ENCODE results near the gene MRC1. TPM values are rescaled to one million over a fixed set of nuclear protein-coding genes. Genes with fewer than 3 reads are reported as not detected.

MRC1 gene
- total RNA-seq, 1 donor from 2014 or later, result 0.07 TPM

- FAIRE-seq, result no peak
- DNase-seq (ENCODE audit: low read depth), result no peak
Observed at GRCh38 chr10:17790651-17791050, 18.5 kb upstream of the MRC1 start.

GRCh38 chr10:17792991-17793390 lies 16.2 kb upstream of the MRC1 start:
- DNase-seq (ENCODE audit: low read depth) (no peak), FAIRE-seq (no peak)
- Histone ChIP-seq H3K4me1 (ENCODE audit: insufficient read depth, low read length) (peaks cover 4% of the 10 kb centered on the region), H3K36me3 (ENCODE audit: insufficient read depth, low read length) (no peaks in the 10 kb centered on the region), H3K27ac (ENCODE audit: low read depth, low read length) (no peak overlapping the region), H2AFZ (ENCODE audit: low read depth, low read length) (no peak overlapping the region), H3K4me3 (ENCODE audit: insufficient read depth, low read depth, low read length) (no peak overlapping the region), H4K20me1 (ENCODE audit: insufficient read depth, low read length) (no peaks in the 10 kb centered on the region), H3K9ac (ENCODE audit: low read length) (no peak overlapping the region), H3K9me3 (ENCODE audit: insufficient read depth, low read depth, low read length) (no peaks in the 10 kb centered on the region), H3K79me2 (ENCODE audit: insufficient read depth, low read length) (no peaks in the 10 kb centered on the region), H3K27me3 (ENCODE audit: insufficient read depth, low read length) (no peaks in the 10 kb centered on the region), H3K4me2 (ENCODE audit: low read length) (no peak overlapping the region)
- no peaks in the 10 kb centered on the region for H3K9me3 Mint-ChIP-seq (ENCODE audit: unreplicated experiment)
- no peaks in the 10 kb centered on the region for H3K36me3 Mint-ChIP-seq (ENCODE audit: low read depth, unreplicated experiment)
- H3K27ac Mint-ChIP-seq (ENCODE audit: unreplicated experiment), result no peak overlapping the region
- H3K27me3 Mint-ChIP-seq (ENCODE audit: low read depth, unreplicated experiment), result no peaks in the 10 kb centered on the region
- no peak for TF ChIP-seq EZH2 (IDR thresholded peaks at IDR 0.05; ENCODE audit: insufficient read depth, low read length)
- no peak for TF ChIP-seq CTCF (IDR thresholded peaks at IDR 0.05; ENCODE audit: insufficient read depth, low read depth, low read length)
- H3K4me3 Mint-ChIP-seq (ENCODE audit: unreplicated experiment), result no peak overlapping the region
- H3K4me1 Mint-ChIP-seq (ENCODE audit: low read depth, unreplicated experiment), result peaks cover 3% of the 10 kb centered on the region

More at GRCh38 chr10:17790651-17791050, 18.5 kb upstream of the MRC1 start:
- no peaks in the 10 kb centered on the region for H3K9me3 ChIP-seq (ENCODE audit: insufficient read depth, low read depth, low read length)
- no peak overlapping the region for H3K4me2 ChIP-seq (ENCODE audit: low read length)
- Mint-ChIP-seq H3K36me3 (ENCODE audit: low read depth, unreplicated experiment) (no peaks in the 10 kb centered on the region), H3K27ac (ENCODE audit: unreplicated experiment) (no peak overlapping the region), H3K27me3 (ENCODE audit: low read depth, unreplicated experiment) (no peaks in the 10 kb centered on the region), H3K4me1 (ENCODE audit: low read depth, unreplicated experiment) (peaks cover 22% of the 10 kb centered on the region), H3K9me3 (ENCODE audit: unreplicated experiment) (no peaks in the 10 kb centered on the region), H3K4me3 (ENCODE audit: unreplicated experiment) (no peak overlapping the region)
- no peaks in the 10 kb centered on the region for H3K27me3 ChIP-seq (ENCODE audit: insufficient read depth, low read length)
- no peak overlapping the region for H2AFZ ChIP-seq (ENCODE audit: low read depth, low read length)
- H3K4me3 ChIP-seq (ENCODE audit: insufficient read depth, low read depth, low read length), result no peak overlapping the region
- TF ChIP-seq EZH2 (IDR thresholded peaks at IDR 0.05; ENCODE audit: insufficient read depth, low read length) (no peak), CTCF (IDR thresholded peaks at IDR 0.05; ENCODE audit: insufficient read depth, low read depth, low read length) (no peak)
- H3K9ac ChIP-seq (ENCODE audit: low read length), result no peak overlapping the region
- no peaks in the 10 kb centered on the region for H3K79me2 ChIP-seq (ENCODE audit: insufficient read depth, low read length)
- no peaks in the 10 kb centered on the region for H3K36me3 ChIP-seq (ENCODE audit: insufficient read depth, low read length)
- H3K27ac ChIP-seq (ENCODE audit: low read depth, low read length), result no peak overlapping the region
- no peaks in the 10 kb centered on the region for H4K20me1 ChIP-seq (ENCODE audit: insufficient read depth, low read length)
- H3K4me1 ChIP-seq (ENCODE audit: insufficient read depth, low read length), result peaks cover 14% of the 10 kb centered on the region

- FAIRE-seq (no peak), DNase-seq (ENCODE audit: low read depth) (no peak)
- Mint-ChIP-seq H3K9me3 (ENCODE audit: unreplicated experiment) (no peaks in the 10 kb centered on the region), H3K27me3 (ENCODE audit: low read depth, unreplicated experiment) (no peaks in the 10 kb centered on the region), H3K4me3 (ENCODE audit: unreplicated experiment) (no peak overlapping the region), H3K27ac (ENCODE audit: unreplicated experiment) (no peak overlapping the region), H3K36me3 (ENCODE audit: low read depth, unreplicated experiment) (no peaks in the 10 kb centered on the region), H3K4me1 (ENCODE audit: low read depth, unreplicated experiment) (peaks cover 3% of the 10 kb centered on the region)
- Histone ChIP-seq H3K9ac (ENCODE audit: low read length) (no peak overlapping the region), H3K4me2 (ENCODE audit: low read length) (no peak overlapping the region), H3K4me3 (ENCODE audit: insufficient read depth, low read depth, low read length) (no peak overlapping the region), H3K36me3 (ENCODE audit: insufficient read depth, low read length) (no peaks in the 10 kb centered on the region), H2AFZ (ENCODE audit: low read depth, low read length) (no peak overlapping the region), H3K27me3 (ENCODE audit: insufficient read depth, low read length) (no peaks in the 10 kb centered on the region), H3K4me1 (ENCODE audit: insufficient read depth, low read length) (no peaks in the 10 kb centered on the region), H3K27ac (ENCODE audit: low read depth, low read length) (no peak overlapping the region), H3K79me2 (ENCODE audit: insufficient read depth, low read length) (no peaks in the 10 kb centered on the region), H4K20me1 (ENCODE audit: insufficient read depth, low read length) (no peaks in the 10 kb centered on the region), H3K9me3 (ENCODE audit: insufficient read depth, low read depth, low read length) (no peaks in the 10 kb centered on the region)
- TF ChIP-seq CTCF (IDR thresholded peaks at IDR 0.05; ENCODE audit: insufficient read depth, low read depth, low read length), result no peak
- TF ChIP-seq EZH2 (IDR thresholded peaks at IDR 0.05; ENCODE audit: insufficient read depth, low read length), result no peak
Observed at GRCh38 chr10:17793823-17794644, 15.1 kb upstream of the MRC1 start.
